ENCODE data around the gene DNAI7. TPM values are rescaled to one million over a fixed set of nuclear protein-coding genes. Genes with fewer than 3 reads are reported as not detected.

DNAI7 gene
- polyA plus RNA-seq, 2 of the 4 experiments (the other 2 are of a cell fraction): 0.36 to 0.43 TPM

DNA sequence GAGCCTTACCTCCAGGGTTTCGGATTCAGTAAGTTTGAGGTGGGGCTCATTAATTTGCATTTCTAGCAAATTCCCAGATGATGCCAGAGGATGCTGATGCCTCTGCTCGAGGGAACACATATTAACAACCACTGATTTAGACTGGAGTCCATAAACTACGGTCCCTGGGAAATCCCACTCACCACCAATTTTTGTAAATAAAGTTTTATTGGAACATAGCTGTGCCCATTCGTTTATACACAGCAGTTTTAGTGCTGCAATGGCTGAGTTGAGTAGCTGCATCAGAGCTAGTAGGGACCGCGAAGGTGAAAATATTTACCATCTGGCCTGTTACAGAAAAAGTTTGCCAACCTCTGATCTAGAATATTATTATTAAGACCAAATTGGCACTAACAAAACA lies 73.8 kb downstream of the DNAI7 start:
- Histone ChIP-seq H3K4me3 (no peak overlapping the region), H3K4me1 (no peaks in the 10 kb centered on the region), H3K9me3 (no peaks in the 10 kb centered on the region), H3K27ac (no peak overlapping the region), H3K4me2 (no peak overlapping the region)
- 46% methylated on average over 6 of the region's 6 CpGs for WGBS (ENCODE audit: missing lambda C conversion rate)
- ATAC-seq (no peak), DNase-seq (ENCODE audit: low read depth in 1 of 2, low spot score in 1 of 2) (no peak), FAIRE-seq (no peak)
- ChIA-PET CTCF (interaction anchor here (1.2 kb wide), 1 partner anchor 266 kb away, joined by 3 read pairs; no protein-coding TSS in a partner anchor), POLR2A (no interaction called here)
- no peak for TF ChIP-seq CBX8 (IDR thresholded peaks at IDR 0.05)
- TF ChIP-seq, protein P1, sequence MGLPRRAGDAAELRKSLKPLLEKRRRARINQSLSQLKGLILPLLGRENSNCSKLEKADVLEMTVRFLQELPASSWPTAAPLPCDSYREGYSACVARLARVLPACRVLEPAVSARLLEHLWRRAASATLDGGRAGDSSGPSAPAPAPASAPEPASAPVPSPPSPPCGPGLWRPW (IDR thresholded peaks at IDR 0.05): no peak
- TF ChIP-seq HDAC2 (IDR thresholded peaks at IDR 0.05): no peak
- TF ChIP-seq JUN (IDR thresholded peaks at IDR 0.05): no peak
- TF ChIP-seq, protein P2, sequence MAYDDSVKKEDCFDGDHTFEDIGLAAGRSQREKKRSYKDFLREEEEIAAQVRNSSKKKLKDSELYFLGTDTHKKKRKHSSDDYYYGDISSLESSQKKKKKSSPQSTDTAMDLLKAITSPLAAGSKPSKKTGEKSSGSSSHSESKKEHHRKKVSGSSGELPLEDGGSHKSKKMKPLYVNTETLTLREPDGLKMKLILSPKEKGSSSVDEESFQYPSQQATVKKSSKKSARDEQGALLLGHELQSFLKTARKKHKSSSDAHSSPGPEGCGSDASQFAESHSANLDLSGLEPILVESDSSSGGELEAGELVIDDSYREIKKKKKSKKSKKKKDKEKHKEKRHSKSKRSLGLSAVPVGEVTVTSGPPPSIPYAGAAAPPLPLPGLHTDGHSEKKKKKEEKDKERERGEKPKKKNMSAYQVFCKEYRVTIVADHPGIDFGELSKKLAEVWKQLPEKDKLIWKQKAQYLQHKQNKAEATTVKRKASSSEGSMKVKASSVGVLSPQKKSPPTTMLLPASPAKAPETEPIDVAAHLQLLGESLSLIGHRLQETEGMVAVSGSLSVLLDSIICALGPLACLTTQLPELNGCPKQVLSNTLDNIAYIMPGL (CRISPR knock-in tag; IDR thresholded peaks at IDR 0.05; ENCODE audit: borderline replicate concordance): no peak
- TF ChIP-seq TP53 (CRISPR knock-in tag; IDR thresholded peaks at IDR 0.05): no peak
- TF ChIP-seq FOXS1 (CRISPR knock-in tag; IDR thresholded peaks at IDR 0.05): no peak
- TF ChIP-seq EHMT2 (IDR thresholded peaks at IDR 0.05; ENCODE audit: low read depth): no peak
- no peak for TF ChIP-seq ZNF302 (CRISPR knock-in tag; IDR thresholded peaks at IDR 0.05)
- TF ChIP-seq ZSCAN20 (CRISPR knock-in tag; IDR thresholded peaks at IDR 0.05): no peak
- no peak for TF ChIP-seq FOSL2 (IDR thresholded peaks at IDR 0.05)
- no peak for TF ChIP-seq FOSL2 (CRISPR knock-in tag; IDR thresholded peaks at IDR 0.05)
- TF ChIP-seq, protein P3, sequence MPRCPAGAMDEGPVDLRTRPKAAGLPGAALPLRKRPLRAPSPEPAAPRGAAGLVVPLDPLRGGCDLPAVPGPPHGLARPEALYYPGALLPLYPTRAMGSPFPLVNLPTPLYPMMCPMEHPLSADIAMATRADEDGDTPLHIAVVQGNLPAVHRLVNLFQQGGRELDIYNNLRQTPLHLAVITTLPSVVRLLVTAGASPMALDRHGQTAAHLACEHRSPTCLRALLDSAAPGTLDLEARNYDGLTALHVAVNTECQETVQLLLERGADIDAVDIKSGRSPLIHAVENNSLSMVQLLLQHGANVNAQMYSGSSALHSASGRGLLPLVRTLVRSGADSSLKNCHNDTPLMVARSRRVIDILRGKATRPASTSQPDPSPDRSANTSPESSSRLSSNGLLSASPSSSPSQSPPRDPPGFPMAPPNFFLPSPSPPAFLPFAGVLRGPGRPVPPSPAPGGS (IDR thresholded peaks at IDR 0.05): no peak
- TF ChIP-seq, protein P4, sequence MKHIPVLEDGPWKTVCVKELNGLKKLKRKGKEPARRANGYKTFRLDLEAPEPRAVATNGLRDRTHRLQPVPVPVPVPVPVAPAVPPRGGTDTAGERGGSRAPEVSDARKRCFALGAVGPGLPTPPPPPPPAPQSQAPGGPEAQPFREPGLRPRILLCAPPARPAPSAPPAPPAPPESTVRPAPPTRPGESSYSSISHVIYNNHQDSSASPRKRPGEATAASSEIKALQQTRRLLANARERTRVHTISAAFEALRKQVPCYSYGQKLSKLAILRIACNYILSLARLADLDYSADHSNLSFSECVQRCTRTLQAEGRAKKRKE (CRISPR knock-in tag; IDR thresholded peaks at IDR 0.05; ENCODE audit: low read depth): no peak
- no peak for TF ChIP-seq RARB (CRISPR knock-in tag; IDR thresholded peaks at IDR 0.05)
- TF ChIP-seq KDM5A (IDR thresholded peaks at IDR 0.05): no peak
- no peak for TF ChIP-seq RAD21 (conservative IDR thresholded peaks at IDR 0.05 in 1 of 2, IDR thresholded peaks at IDR 0.05 in 1 of 2)

DNA sequence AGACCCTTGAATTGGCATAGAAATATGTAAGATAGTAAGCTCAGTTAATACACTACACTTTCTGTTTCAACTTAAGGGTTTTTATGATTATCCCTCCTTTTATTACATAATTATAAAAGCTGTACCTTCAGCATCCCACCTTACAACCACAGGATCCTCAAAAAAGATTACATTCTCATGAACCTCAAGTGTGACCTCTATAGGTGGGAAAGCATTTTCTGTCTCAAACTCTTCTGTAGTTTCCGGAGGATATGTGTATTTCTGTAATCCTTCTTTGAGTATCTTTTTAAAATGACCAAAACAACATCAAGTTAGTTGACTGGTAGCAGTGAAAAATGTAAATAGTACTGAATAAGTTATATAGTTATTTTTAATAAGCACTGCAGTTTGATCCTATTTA lies 75.9 kb downstream of the DNAI7 start:
- DNase-seq (ENCODE audit: low read depth in 1 of 2, low spot score in 1 of 2) (no peak), FAIRE-seq (peak; percentile 70), ATAC-seq (no peak)
- 54% methylated on average over 1 of the region's 1 CpG for WGBS (ENCODE audit: missing lambda C conversion rate)
- Histone ChIP-seq H3K4me2 (no peak overlapping the region), H3K4me1 (no peaks in the 10 kb centered on the region), H3K27ac (no peak overlapping the region), H3K9me3 (no peaks in the 10 kb centered on the region), H3K4me3 (no peak overlapping the region)
- ChIA-PET CTCF (interaction anchor here (0.6 to 1.3 kb wide), 5 partner anchors 11 to 128 kb away, joined by 3 to 9 read pairs (median 3); no protein-coding TSS in a partner anchor), POLR2A (no interaction called here)
- TF ChIP-seq RAD21 (conservative IDR thresholded peaks at IDR 0.05 in 1 of 2, IDR thresholded peaks at IDR 0.05 in 1 of 2) (0 out of 5 replicates have a peak, but pooled peaks of 1 of the 2 experiments have one; percentile 20), TP53 (CRISPR knock-in tag; IDR thresholded peaks at IDR 0.05) (no peak)

DNA sequence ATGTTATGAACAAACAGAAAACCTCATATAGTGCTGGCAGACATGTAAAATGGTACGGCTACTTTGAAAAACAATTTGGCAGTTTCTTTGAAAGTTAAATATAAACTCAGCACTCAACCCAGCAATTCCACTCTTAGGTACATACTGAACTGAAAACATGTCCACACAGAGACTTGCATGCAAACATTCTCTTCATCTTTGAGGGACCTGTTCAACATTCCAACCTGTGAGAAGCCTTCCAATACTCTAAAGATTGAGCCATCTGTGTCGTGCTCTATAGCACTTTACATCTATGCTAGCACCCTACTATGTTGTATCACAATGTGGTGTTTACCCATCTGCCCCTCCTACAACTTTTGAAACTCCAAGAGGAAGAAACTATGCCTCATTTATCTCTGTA lies 79.3 kb downstream of the DNAI7 start:
- ChIA-PET CTCF (no interaction called here), POLR2A (no interaction called here)
- Histone ChIP-seq H3K27ac (no peak overlapping the region), H3K9me3 (no peaks in the 10 kb centered on the region), H3K4me3 (no peak overlapping the region), H3K4me1 (no peaks in the 10 kb centered on the region), H3K4me2 (no peak overlapping the region)
- no peak for FAIRE-seq
- no peak for DNase-seq (ENCODE audit: low read depth in 1 of 2, low spot score in 1 of 2)
- WGBS (ENCODE audit: missing lambda C conversion rate): 24% methylated on average over 2 of the region's 2 CpGs
- no peak for ATAC-seq
- TF ChIP-seq, protein P5, sequence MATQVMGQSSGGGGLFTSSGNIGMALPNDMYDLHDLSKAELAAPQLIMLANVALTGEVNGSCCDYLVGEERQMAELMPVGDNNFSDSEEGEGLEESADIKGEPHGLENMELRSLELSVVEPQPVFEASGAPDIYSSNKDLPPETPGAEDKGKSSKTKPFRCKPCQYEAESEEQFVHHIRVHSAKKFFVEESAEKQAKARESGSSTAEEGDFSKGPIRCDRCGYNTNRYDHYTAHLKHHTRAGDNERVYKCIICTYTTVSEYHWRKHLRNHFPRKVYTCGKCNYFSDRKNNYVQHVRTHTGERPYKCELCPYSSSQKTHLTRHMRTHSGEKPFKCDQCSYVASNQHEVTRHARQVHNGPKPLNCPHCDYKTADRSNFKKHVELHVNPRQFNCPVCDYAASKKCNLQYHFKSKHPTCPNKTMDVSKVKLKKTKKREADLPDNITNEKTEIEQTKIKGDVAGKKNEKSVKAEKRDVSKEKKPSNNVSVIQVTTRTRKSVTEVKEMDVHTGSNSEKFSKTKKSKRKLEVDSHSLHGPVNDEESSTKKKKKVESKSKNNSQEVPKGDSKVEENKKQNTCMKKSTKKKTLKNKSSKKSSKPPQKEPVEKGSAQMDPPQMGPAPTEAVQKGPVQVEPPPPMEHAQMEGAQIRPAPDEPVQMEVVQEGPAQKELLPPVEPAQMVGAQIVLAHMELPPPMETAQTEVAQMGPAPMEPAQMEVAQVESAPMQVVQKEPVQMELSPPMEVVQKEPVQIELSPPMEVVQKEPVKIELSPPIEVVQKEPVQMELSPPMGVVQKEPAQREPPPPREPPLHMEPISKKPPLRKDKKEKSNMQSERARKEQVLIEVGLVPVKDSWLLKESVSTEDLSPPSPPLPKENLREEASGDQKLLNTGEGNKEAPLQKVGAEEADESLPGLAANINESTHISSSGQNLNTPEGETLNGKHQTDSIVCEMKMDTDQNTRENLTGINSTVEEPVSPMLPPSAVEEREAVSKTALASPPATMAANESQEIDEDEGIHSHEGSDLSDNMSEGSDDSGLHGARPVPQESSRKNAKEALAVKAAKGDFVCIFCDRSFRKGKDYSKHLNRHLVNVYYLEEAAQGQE (IDR thresholded peaks at IDR 0.05): no peak
- TF ChIP-seq EHF (CRISPR knock-in tag; IDR thresholded peaks at IDR 0.05) (no peak), HEYL (CRISPR knock-in tag; IDR thresholded peaks at IDR 0.05) (no peak), POLR2A (IDR thresholded peaks at IDR 0.05; ENCODE audit: low read length) (no peak), MYC (IDR thresholded peaks at IDR 0.05; ENCODE audit: borderline replicate concordance, low read length) (no peak), CBX8 (IDR thresholded peaks at IDR 0.05) (no peak), POLR2AphosphoS2 (conservative IDR thresholded peaks at IDR 0.05; ENCODE audit: low read length) (no peak), JUN (IDR thresholded peaks at IDR 0.05) (no peak), ZSCAN20 (CRISPR knock-in tag; IDR thresholded peaks at IDR 0.05) (no peak)
- TF ChIP-seq, protein P2 (CRISPR knock-in tag; IDR thresholded peaks at IDR 0.05; ENCODE audit: borderline replicate concordance): no peak

Data from A549 (cell line).